ENCODE measurements around the gene PLPP3.

The PLPP3 gene

GRCh38 chr1:56547977-56548376 is 31.4 kb downstream of the PLPP3 start:
- TF ChIP-seq CTCF (IDR thresholded peaks at IDR 0.05; ENCODE audit: low read length, missing control alignments), result no peak
- no peak for DNase-seq (ENCODE audit: low read depth)
- no peak overlapping the region for H3K4me3 ChIP-seq (replicated peaks; ENCODE audit: low read depth, low read length)

GRCh38 chr1:56547473-56547872 is 31.9 kb downstream of the PLPP3 start:
- no peak for TF ChIP-seq CTCF (IDR thresholded peaks at IDR 0.05; ENCODE audit: low read length, missing control alignments)
- DNase-seq (ENCODE audit: low read depth), result no peak

GRCh38 chr1:56545711-56546110 is 33.7 kb downstream of the PLPP3 start:
- DNase-seq (ENCODE audit: low read depth), result no peak
- no peak for TF ChIP-seq CTCF (IDR thresholded peaks at IDR 0.05; ENCODE audit: low read length, missing control alignments)
- no peak overlapping the region for H3K4me3 ChIP-seq (replicated peaks; ENCODE audit: low read depth, low read length)

More at GRCh38 chr1:56547473-56547872, 31.9 kb downstream of the PLPP3 start:
- H3K4me3 ChIP-seq (replicated peaks; ENCODE audit: low read depth, low read length), result no peak overlapping the region

- TF ChIP-seq CTCF (IDR thresholded peaks at IDR 0.05; ENCODE audit: low read length, missing control alignments), result no peak
- no peak overlapping the region for H3K4me3 ChIP-seq (replicated peaks; ENCODE audit: low read depth, low read length)
- no peak for DNase-seq (ENCODE audit: low read depth)
Observed at GRCh38 chr1:56543783-56544612, 35.4 kb downstream of the PLPP3 start.

- DNase-seq (ENCODE audit: low read depth), result no peak
- TF ChIP-seq CTCF (IDR thresholded peaks at IDR 0.05; ENCODE audit: low read length, missing control alignments), result no peak
- H3K4me3 ChIP-seq (replicated peaks; ENCODE audit: low read depth, low read length), result no peak overlapping the region
Observed at GRCh38 chr1:56542651-56543050, 36.7 kb downstream of the PLPP3 start.

GRCh38 chr1:56541408-56541807 is 38.0 kb downstream of the PLPP3 start:
- DNase-seq (ENCODE audit: low read depth), result no peak
- H3K4me3 ChIP-seq (replicated peaks; ENCODE audit: low read depth, low read length), result no peak overlapping the region
- no peak for TF ChIP-seq CTCF (IDR thresholded peaks at IDR 0.05; ENCODE audit: low read length, missing control alignments)

GRCh38 chr1:56540467-56540866 is 38.9 kb downstream of the PLPP3 start:
- H3K4me3 ChIP-seq (replicated peaks; ENCODE audit: low read depth, low read length), result no peak overlapping the region
- no peak for DNase-seq (ENCODE audit: low read depth)
- no peak for TF ChIP-seq CTCF (IDR thresholded peaks at IDR 0.05; ENCODE audit: low read length, missing control alignments)

Measured in fibroblast of pulmonary artery (primary cell).